HFFc6 (cell line): ENCODE measurements around the gene FAM135A. TPM values are rescaled to one million over a fixed set of nuclear protein-coding genes. Genes with fewer than 3 reads are reported as not detected.

Experiments
- DNase-seq: peaks from one replicate; pipeline ENCODE4 v3.0.0-alpha.2; 2018
- H3K27ac Mint-ChIP-seq: 2 replicates; pipeline ENCODE4 v1.8.0; 2020; ENCODE audit warnings: mild to moderate bottlenecking, mixed read lengths
- H3K27me3 Mint-ChIP-seq: 2 replicates; pipeline ENCODE4 v1.8.0; 2021; ENCODE audit warnings: mild to moderate bottlenecking, moderate library complexity, mixed read lengths; ENCODE audit not compliant: insufficient read depth
- H3K36me3 Mint-ChIP-seq: 2 replicates; pipeline ENCODE4 v1.8.0; 2021; ENCODE audit warnings: low read depth, mixed read lengths
- H3K4me1 Mint-ChIP-seq: 2 replicates; pipeline ENCODE4 v1.8.0; 2020; ENCODE audit warnings: low read depth, mixed read lengths
- H3K4me3 Mint-ChIP-seq: 2 replicates; pipeline ENCODE4 v1.8.0; 2020; ENCODE audit warnings: mild to moderate bottlenecking, moderate library complexity, mixed read lengths
- H3K9me3 Mint-ChIP-seq: 2 replicates; pipeline ENCODE4 v1.8.0; 2020; ENCODE audit warnings: mild to moderate bottlenecking, mixed read lengths
- total RNA-seq, 6 experiments: library from RNA; stranded (reverse); fragmentation: NEBNext Ultra II Directional; extraction: Animal tissue kit (Norgen Biotek cat#: 25700); gene quantifications; 2 replicates in 1 of 6; 3 replicates in 5 of 6; pipeline ENCODE4 v1.2.3, GENCODE V29; 2021
- TF ChIP-seq, protein P1 (sequence below): fragments of 200-600 bp; sonication (generic); IDR thresholded peaks from 2 replicates; pipeline ENCODE4 v1.5.0; 2021; ENCODE audit warnings: antibody characterized with exemption, mild to moderate bottlenecking

Gene FAM135A
- total RNA-seq, 6 experiments from 2014 or later = 2.2 to 4.0 (median 3.9) TPM

- Mint-ChIP-seq H3K36me3 (no peaks in the 10 kb centered on the region), H3K27me3 (peaks cover 1% of the 10 kb centered on the region; the same call in 1 of the 2 replicates), H3K4me1 (peaks cover 11% of the 10 kb centered on the region), H3K9me3 (no peaks in the 10 kb centered on the region), H3K4me3 (no peak overlapping the region), H3K27ac (no peak overlapping the region)
- DNase-seq = no peak
- TF ChIP-seq, protein P1, sequence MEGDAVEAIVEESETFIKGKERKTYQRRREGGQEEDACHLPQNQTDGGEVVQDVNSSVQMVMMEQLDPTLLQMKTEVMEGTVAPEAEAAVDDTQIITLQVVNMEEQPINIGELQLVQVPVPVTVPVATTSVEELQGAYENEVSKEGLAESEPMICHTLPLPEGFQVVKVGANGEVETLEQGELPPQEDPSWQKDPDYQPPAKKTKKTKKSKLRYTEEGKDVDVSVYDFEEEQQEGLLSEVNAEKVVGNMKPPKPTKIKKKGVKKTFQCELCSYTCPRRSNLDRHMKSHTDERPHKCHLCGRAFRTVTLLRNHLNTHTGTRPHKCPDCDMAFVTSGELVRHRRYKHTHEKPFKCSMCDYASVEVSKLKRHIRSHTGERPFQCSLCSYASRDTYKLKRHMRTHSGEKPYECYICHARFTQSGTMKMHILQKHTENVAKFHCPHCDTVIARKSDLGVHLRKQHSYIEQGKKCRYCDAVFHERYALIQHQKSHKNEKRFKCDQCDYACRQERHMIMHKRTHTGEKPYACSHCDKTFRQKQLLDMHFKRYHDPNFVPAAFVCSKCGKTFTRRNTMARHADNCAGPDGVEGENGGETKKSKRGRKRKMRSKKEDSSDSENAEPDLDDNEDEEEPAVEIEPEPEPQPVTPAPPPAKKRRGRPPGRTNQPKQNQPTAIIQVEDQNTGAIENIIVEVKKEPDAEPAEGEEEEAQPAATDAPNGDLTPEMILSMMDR = no peak
These were observed 117.8 kb downstream of the FAM135A start for GRCh38 chr6:70531133-70531532.

GRCh38 chr6:70537266-70537665 lies 124.0 kb downstream of the FAM135A start:
- TF ChIP-seq, protein P1 = no peak
- peaks cover 1% of the 10 kb centered on the region; the same call in 1 of the 2 replicates for H3K27me3 Mint-ChIP-seq
- DNase-seq = no peak
- no peaks in the 10 kb centered on the region for H3K4me1 Mint-ChIP-seq
- no peaks in the 10 kb centered on the region for H3K36me3 Mint-ChIP-seq
- no peaks in the 10 kb centered on the region for H3K9me3 Mint-ChIP-seq
- no peak overlapping the region for H3K4me3 Mint-ChIP-seq
- no peak overlapping the region for H3K27ac Mint-ChIP-seq

DNA sequence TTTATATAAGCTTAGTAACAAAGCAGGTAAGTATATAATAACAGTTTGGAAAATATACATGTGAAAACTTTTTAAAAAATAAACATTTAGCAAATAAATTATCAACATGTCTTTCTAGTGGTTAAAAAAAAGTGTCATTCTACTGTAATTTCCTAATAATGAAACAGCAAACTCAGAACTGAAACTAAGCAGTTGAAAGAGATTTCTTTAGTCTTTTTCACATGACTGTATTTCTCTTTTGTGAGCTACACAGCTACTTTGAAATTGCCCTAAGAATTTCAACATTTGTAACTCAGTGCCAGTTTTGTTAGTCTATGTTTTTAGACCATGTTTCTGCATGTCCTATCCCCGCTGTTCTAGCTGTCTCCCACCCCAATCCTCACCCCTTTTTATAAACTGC lies 125.1 kb downstream of the FAM135A start:
- Mint-ChIP-seq H3K4me3 (no peak overlapping the region), H3K27me3 (peaks cover 1% of the 10 kb centered on the region; the same call in 1 of the 2 replicates), H3K4me1 (no peaks in the 10 kb centered on the region), H3K36me3 (no peaks in the 10 kb centered on the region), H3K9me3 (no peaks in the 10 kb centered on the region), H3K27ac (no peak overlapping the region)
- no peak for DNase-seq
- TF ChIP-seq, protein P1 = no peak

GRCh38 chr6:70547313-70547712 lies 134.0 kb downstream of the FAM135A start:
- Mint-ChIP-seq H3K4me1 (no peaks in the 10 kb centered on the region; the same call in 1 of the 2 replicates), H3K4me3 (no peak overlapping the region), H3K36me3 (no peaks in the 10 kb centered on the region), H3K9me3 (no peaks in the 10 kb centered on the region), H3K27ac (no peak overlapping the region), H3K27me3 (peaks cover 3% of the 10 kb centered on the region)
- TF ChIP-seq, protein P1 = peak; percentile 67
- peak; percentile 47 for DNase-seq

GRCh38 chr6:70547905-70548304 lies 134.6 kb downstream of the FAM135A start:
- H3K4me3 Mint-ChIP-seq = no peak overlapping the region
- no peaks in the 10 kb centered on the region for H3K9me3 Mint-ChIP-seq
- H3K36me3 Mint-ChIP-seq = no peaks in the 10 kb centered on the region
- H3K27me3 Mint-ChIP-seq = peaks cover 3% of the 10 kb centered on the region
- H3K4me1 Mint-ChIP-seq = no peaks in the 10 kb centered on the region; the same call in 1 of the 2 replicates
- TF ChIP-seq, protein P1 = no peak
- DNase-seq = no peak
- no peak overlapping the region for H3K27ac Mint-ChIP-seq

GRCh38 chr6:70549327-70549726 lies 136.0 kb downstream of the FAM135A start:
- TF ChIP-seq, protein P1 = no peak
- H3K36me3 Mint-ChIP-seq = no peaks in the 10 kb centered on the region
- DNase-seq = peak; percentile 48
- H3K9me3 Mint-ChIP-seq = no peaks in the 10 kb centered on the region
- peaks cover 3% of the 10 kb centered on the region for H3K27me3 Mint-ChIP-seq
- no peaks in the 10 kb centered on the region; the same call in 1 of the 2 replicates for H3K4me1 Mint-ChIP-seq
- H3K4me3 Mint-ChIP-seq = no peak overlapping the region
- no peak overlapping the region for H3K27ac Mint-ChIP-seq
